WTC11 (cell line): Measurements from ENCODE around the gene MORN4. TPM values are rescaled to one million over a fixed set of nuclear protein-coding genes. Genes with fewer than 3 reads are reported as not detected.
A peak's percentile ranks its signal among the peaks of the same experiment; 100 is the strongest.

Experiments
- ATAC-seq: fragments of 200-7000 bp; cut with Tn5 transposase; 2 replicates; pipeline ENCODE4 v1.10.0; 2021; ENCODE audit warnings: mild to moderate bottlenecking, moderate library complexity
- CTCF ChIA-PET: fragments of 300-600 bp; sonication (Branson Sonifier 250); formaldehyde crosslinking; loops from one replicate; lab custom pipeline; 2021; ENCODE audit warnings: antibody characterized with exemption; lab: Charles Lee
- POLR2A ChIA-PET: fragments of 350-600 bp; sonication (Branson Sonifier 250); formaldehyde crosslinking; loops from one replicate; lab custom pipeline; 2021; ENCODE audit warnings: antibody characterized with exemption; lab: Charles Lee
- DNase-seq: peaks from one replicate; pipeline ENCODE4 v3.0.0; 2021; ENCODE audit warnings: low spot score
- H3K27ac Mint-ChIP-seq: 2 replicates; pipeline ENCODE4 v1.8.0; 2021; ENCODE audit warnings: mixed read lengths
- H3K27me3 Mint-ChIP-seq: 2 replicates; pipeline ENCODE4 v1.8.0; 2021; ENCODE audit warnings: low read depth, mild to moderate bottlenecking, moderate library complexity, mixed read lengths
- H3K36me3 Mint-ChIP-seq: 2 replicates; pipeline ENCODE4 v1.8.0; 2021; ENCODE audit warnings: mixed read lengths
- H3K4me1 Mint-ChIP-seq: 2 replicates; pipeline ENCODE4 v1.8.0; 2022; ENCODE audit warnings: mixed read lengths
- H3K4me3 Mint-ChIP-seq: 2 replicates; pipeline ENCODE4 v1.8.0; 2021; ENCODE audit warnings: mild to moderate bottlenecking, moderate library complexity, mixed read lengths
- H3K9me3 Mint-ChIP-seq: 2 replicates; pipeline ENCODE4 v1.8.0; 2021; ENCODE audit warnings: mixed read lengths
- ATF2 ChIP-seq: sonication (generic); formaldehyde crosslinking; IDR thresholded peaks from 2 replicates; pipeline ENCODE4 v1.8.1; 2022; ENCODE audit warnings: low read depth, missing genetic modification reagents, borderline replicate concordance
- CBFB ChIP-seq: sonication (generic); formaldehyde crosslinking; IDR thresholded peaks from 2 replicates; pipeline ENCODE4 v1.8.1; 2022; ENCODE audit warnings: mild to moderate bottlenecking, low read depth, missing genetic modification reagents
- CDX4 ChIP-seq: fragments of 250-450 bp; sonication (Bioruptor Pico); IDR thresholded peaks from 2 replicates; pipeline ENCODE4 v1.9.0; 2021; ENCODE audit warnings: moderate library complexity, mild to moderate bottlenecking, inconsistent platforms, borderline replicate concordance
- CREM ChIP-seq: sonication (generic); formaldehyde crosslinking; IDR thresholded peaks from 2 replicates; pipeline ENCODE4 v1.8.1; 2022; ENCODE audit warnings: mild to moderate bottlenecking, missing genetic modification reagents, moderate library complexity
- CTCF ChIP-seq: fragments of 200-600 bp; IDR thresholded peaks from 2 replicates; pipeline ENCODE4 v1.8.0; 2022; ENCODE audit warnings: antibody characterized with exemption
- ELF4 ChIP-seq: sonication (generic); formaldehyde crosslinking; IDR thresholded peaks from 2 replicates; pipeline ENCODE4 v1.8.1; 2022; ENCODE audit warnings: low read depth, mild to moderate bottlenecking, moderate library complexity, missing genetic modification reagents
- ESRRA ChIP-seq: sonication (generic); formaldehyde crosslinking; IDR thresholded peaks from 2 replicates; pipeline ENCODE4 v1.8.1; 2022; ENCODE audit warnings: mild to moderate bottlenecking, missing genetic modification reagents, borderline replicate concordance
- FOXK1 ChIP-seq: sonication (generic); formaldehyde crosslinking; IDR thresholded peaks from 2 replicates; pipeline ENCODE4 v1.8.0; 2022; ENCODE audit warnings: mild to moderate bottlenecking, moderate library complexity, missing genetic modification reagents
- HMGA2 ChIP-seq: fragments of 250-450 bp; sonication (Bioruptor Pico); IDR thresholded peaks from 2 replicates; pipeline ENCODE4 v1.4.0; 2021; ENCODE audit warnings: mild to moderate bottlenecking, moderate library complexity
- MYBL2 ChIP-seq: sonication (generic); formaldehyde crosslinking; IDR thresholded peaks from 2 replicates; pipeline ENCODE4 v1.8.1; 2023; ENCODE audit warnings: mild to moderate bottlenecking, moderate library complexity, missing genetic modification reagents
- NFE2L1 ChIP-seq: sonication (generic); formaldehyde crosslinking; IDR thresholded peaks from 2 replicates; pipeline ENCODE4 v1.8.1; 2023; ENCODE audit warnings: missing genetic modification reagents
- NR2C2 ChIP-seq: sonication (generic); formaldehyde crosslinking; IDR thresholded peaks from 2 replicates; pipeline ENCODE4 v1.8.0; 2022; ENCODE audit warnings: mild to moderate bottlenecking, missing genetic modification reagents
- OVOL2 ChIP-seq: fragments of 250-450 bp; sonication (Bioruptor Pico); IDR thresholded peaks from 2 replicates; pipeline ENCODE4 v1.9.0; 2021; ENCODE audit warnings: mild to moderate bottlenecking, borderline replicate concordance
- RORB ChIP-seq: fragments of 250-450 bp; sonication (Bioruptor Pico); IDR thresholded peaks from 2 replicates; pipeline ENCODE4 v1.9.0; 2021; ENCODE audit warnings: mild to moderate bottlenecking
- TCF7 ChIP-seq: sonication (generic); formaldehyde crosslinking; IDR thresholded peaks from 2 replicates; pipeline ENCODE4 v1.8.0; 2022; ENCODE audit warnings: mild to moderate bottlenecking, low read depth, missing genetic modification reagents, moderate library complexity
- USF2 ChIP-seq: sonication (generic); formaldehyde crosslinking; IDR thresholded peaks from 2 replicates; pipeline ENCODE4 v1.8.1; 2023; ENCODE audit warnings: mild to moderate bottlenecking, missing genetic modification reagents, moderate library complexity
- ZBTB21 ChIP-seq: sonication (generic); formaldehyde crosslinking; IDR thresholded peaks from 2 replicates; pipeline ENCODE4 v1.8.1; 2023; ENCODE audit warnings: mild to moderate bottlenecking, missing genetic modification reagents, borderline replicate concordance
- ZBTB43 ChIP-seq: sonication (generic); formaldehyde crosslinking; IDR thresholded peaks from 2 replicates; pipeline ENCODE4 v1.8.1; 2023; ENCODE audit warnings: mild to moderate bottlenecking, missing genetic modification reagents
- ZNF138 ChIP-seq: sonication (generic); formaldehyde crosslinking; conservative IDR thresholded peaks from 2 replicates; pipeline ENCODE4 v1.8.1; 2022; ENCODE audit warnings: mild to moderate bottlenecking, moderate library complexity, missing genetic modification reagents
- ZNF232 ChIP-seq: sonication (generic); formaldehyde crosslinking; IDR thresholded peaks from 2 replicates; pipeline ENCODE4 v1.8.0; 2022; ENCODE audit warnings: mild to moderate bottlenecking, missing genetic modification reagents
- ZNF317 ChIP-seq: sonication (generic); formaldehyde crosslinking; IDR thresholded peaks from 2 replicates; pipeline ENCODE4 v1.8.1; 2023; ENCODE audit warnings: low read depth, mild to moderate bottlenecking, moderate library complexity, missing genetic modification reagents, borderline replicate concordance
- ZNF671 ChIP-seq: fragments of 250-450 bp; sonication (Bioruptor Pico); IDR thresholded peaks from 2 replicates; pipeline ENCODE4 v1.8.0; 2021; ENCODE audit warnings: mild to moderate bottlenecking
- total RNA-seq: library from RNA; stranded (reverse); gene quantifications from 3 replicates; pipeline ENCODE4 v1.2.3, GENCODE V29; 2021

Gene MORN4
- total RNA-seq, 1 experiment from 2014 or later, result 21.8 TPM

GRCh38 chr10:97640868-97641811, 7.8 kb upstream of the MORN4 start:
- CTCF ChIA-PET, result interaction anchor here (0.7 to 1.6 kb wide), 6 partner anchors 35 to 261 kb away, joined by 3 to 5 read pairs (median 4); partner anchors contain the start of genes ANKRD2 and RRP12
- H3K4me3 Mint-ChIP-seq, result peak overlapping the region; percentile 94
- DNase-seq, result peak; percentile 48

GRCh38 chr10:97640174-97640867, 7.0 kb upstream of the MORN4 start, which contains the start of gene PI4K2A:
Gene PI4K2A, plus strand, starts transcription at chr10:97640671. Its CDS starts 72 bp downstream, at chr10:97640743.
- peak within 1 kb of the TSS; percentile 99 for H3K27ac Mint-ChIP-seq
- peak; percentile 98 for TF ChIP-seq FOXK1 (CRISPR knock-in tag)
- TF ChIP-seq CDX4 (CRISPR knock-in tag), result no peak
- no peak for TF ChIP-seq ZNF138 (CRISPR knock-in tag)
- TF ChIP-seq NR2C2 (CRISPR knock-in tag), result no peak
- no peak for TF ChIP-seq HMGA2 (CRISPR knock-in tag)
- TF ChIP-seq ELF4 (CRISPR knock-in tag), result no peak
- no peak for TF ChIP-seq CREM (CRISPR knock-in tag)
- no peak for TF ChIP-seq CBFB
- no peak for TF ChIP-seq OVOL2 (CRISPR knock-in tag)
- no peak for TF ChIP-seq CTCF
- TF ChIP-seq ZNF317 (CRISPR knock-in tag), result no peak
- TF ChIP-seq USF2 (CRISPR knock-in tag), result no peak
- TF ChIP-seq ZBTB21 (CRISPR knock-in tag), result no peak
- no peak for TF ChIP-seq ZNF671 (CRISPR knock-in tag)
- TF ChIP-seq ATF2 (CRISPR knock-in tag), result no peak
- TF ChIP-seq ZBTB43 (CRISPR knock-in tag), result no peak
- no peak for TF ChIP-seq ZNF232
- TF ChIP-seq NFE2L1 (CRISPR knock-in tag), result no peak
- no peak for TF ChIP-seq TCF7 (CRISPR knock-in tag)

More at GRCh38 chr10:97640868-97641811, 7.8 kb upstream of the MORN4 start:
- Mint-ChIP-seq H3K36me3 (peaks cover 27% of the 10 kb centered on the region), H3K4me1 (peaks cover 27% of the 10 kb centered on the region), H3K9me3 (no peaks in the 10 kb centered on the region), H3K27ac (peak overlapping the region; percentile 90), H3K27me3 (no peaks in the 10 kb centered on the region)
- 0 out of 2 replicates have a peak, but pooled peaks have one; percentile 48 for TF ChIP-seq MYBL2
- no peak for TF ChIP-seq CTCF
- TF ChIP-seq RORB, result no peak
- 0 out of 2 replicates have a peak, but pooled peaks have one; percentile 30 for TF ChIP-seq ESRRA (CRISPR knock-in tag)
- POLR2A ChIA-PET, result interaction anchor here (0.5 to 1.3 kb wide), 6 partner anchors 46 to 142 kb away, joined by 3 to 5 read pairs (median 3); partner anchors contain the start of genes AVPI1, HOGA1 and MARVELD1
- ATAC-seq, result peak; percentile 14

More at GRCh38 chr10:97640174-97640867, 7.0 kb upstream of the MORN4 start, which contains the start of gene PI4K2A:
- POLR2A ChIA-PET, result interaction anchor here (0.5 to 1.3 kb wide), 5 partner anchors 47 to 184 kb away, joined by 3 to 5 read pairs (median 3); partner anchors contain the start of gene AVPI1
- Mint-ChIP-seq H3K27me3 (no peaks in the 10 kb centered on the region), H3K4me3 (peak within 1 kb of the TSS; percentile 94), H3K36me3 (peaks cover 24% of the 10 kb centered on the region), H3K4me1 (peaks cover 27% of the 10 kb centered on the region), H3K9me3 (no peaks in the 10 kb centered on the region)
- CTCF ChIA-PET, result interaction anchor here (0.5 to 1.6 kb wide), 9 partner anchors 9 to 239 kb away, joined by 3 to 5 read pairs (median 3); partner anchors contain the start of genes ANKRD2, AVPI1, RRP12 and ZFYVE27
- ATAC-seq (peak; percentile 98), DNase-seq (peak; percentile 100)
